Upper lobe of left lung (tissue), 6 donors: ENCODE results near the gene SH3RF1. TPM values are rescaled to one million over a fixed set of nuclear protein-coding genes. Genes with fewer than 3 reads are reported as not detected.
A peak's percentile ranks its signal among the peaks of the same experiment; 100 is the strongest.

Experiments used
- ATAC-seq, 2 donors: fragments of 200-7000 bp; cut with Tn5 transposase; one replicate each; pipeline ENCODE4 v1.9.1; 2022; ENCODE audit warnings: mild to moderate bottlenecking in 2 of 2, moderate library complexity in 2 of 2; ENCODE audit not compliant: low FRiP score in 2 of 2
- DNase-seq, 2 donors: peaks; one replicate each; pipeline ENCODE4 v3.0.0-alpha.2; 2019 to 2020
- H3K27ac ChIP-seq, 4 donors: fragments of 200-600 bp; sonication (generic); one replicate each; pipeline ENCODE4 v1.5.1; 2016 to 2019
- H3K27me3 ChIP-seq, 4 donors: fragments of 200-600 bp; sonication (generic); one replicate each; pipeline ENCODE4 v1.5.1; 2017 to 2019
- H3K36me3 ChIP-seq, 4 donors: fragments of 200-600 bp; sonication (generic); one replicate each; pipeline ENCODE4 v1.5.1; 2016 to 2019
- H3K4me1 ChIP-seq, 4 donors: fragments of 200-600 bp; sonication (generic); one replicate each; pipeline ENCODE4 v1.5.1; 2018 to 2019
- H3K4me3 ChIP-seq, 4 donors: fragments of 200-600 bp; sonication (generic); one replicate each; pipeline ENCODE4 v1.5.1; 2017 to 2019; ENCODE audit warnings: mild to moderate bottlenecking in 2 of 4, moderate library complexity in 1 of 4
- H3K9me3 ChIP-seq, 4 donors: fragments of 200-600 bp; sonication (generic); one replicate each; pipeline ENCODE4 v1.5.1; 2018 to 2019
- EP300 ChIP-seq, 4 donors: sonication (generic); formaldehyde crosslinking; IDR thresholded peaks; one replicate each; pipeline ENCODE4 v1.5.1; 2017; ENCODE audit warnings: antibody characterized with exemption in 4 of 4, control low read depth in 2 of 4
- POLR2A ChIP-seq, 4 donors: fragments of 450-650 bp; IDR thresholded peaks; one replicate each; pipeline ENCODE4 v1.5.1; 2016 to 2017; ENCODE audit warnings: antibody characterized with exemption in 4 of 4, mild to moderate bottlenecking in 2 of 4
- POLR2AphosphoS5 ChIP-seq, 2 donors: sonication (generic); formaldehyde crosslinking; IDR thresholded peaks; one replicate each; pipeline ENCODE4 v1.5.1; 2017; ENCODE audit warnings: antibody characterized with exemption in 2 of 2
- WGBS, 2 donors: methylation state at CpG; one replicate each; pipeline ENCODE4 v1.1.5; 2017 to 2018; 5-methylcytosine and 5-hydroxymethylcytosine counted together
- total RNA-seq, 6 donors: library from RNA; depleted of rRNA in 4 of 6; stranded (reverse); fragments of >200 nt in 4 of 6; gene quantifications; one replicate each; pipeline versions ENCODE4 v1.1.0 to v1.2.1, GENCODE V29; 2016 to 2021
- TF ChIP-seq, protein P1 (sequence below), 6 experiments: fragments of 450-650 bp in 4 of 6; fragments of 200-600 bp in 2 of 6; sonication (generic) in 2 of 6; IDR thresholded peaks; one replicate each; pipeline ENCODE4 v1.5.1; 2016 to 2019; ENCODE audit warnings: antibody characterized with exemption in 6 of 6
- donor health status: DM: no; HTN: no; CAD: no; lungs with moderate emphysema.
- donor health status: DM: no; HTN: yes; CAD: no; lungs with severe emphysema.

SH3RF1 gene
- total RNA-seq, 6 donors from 2014 or later = 27.1 to 38.7 (median 34.3) TPM

DNA sequence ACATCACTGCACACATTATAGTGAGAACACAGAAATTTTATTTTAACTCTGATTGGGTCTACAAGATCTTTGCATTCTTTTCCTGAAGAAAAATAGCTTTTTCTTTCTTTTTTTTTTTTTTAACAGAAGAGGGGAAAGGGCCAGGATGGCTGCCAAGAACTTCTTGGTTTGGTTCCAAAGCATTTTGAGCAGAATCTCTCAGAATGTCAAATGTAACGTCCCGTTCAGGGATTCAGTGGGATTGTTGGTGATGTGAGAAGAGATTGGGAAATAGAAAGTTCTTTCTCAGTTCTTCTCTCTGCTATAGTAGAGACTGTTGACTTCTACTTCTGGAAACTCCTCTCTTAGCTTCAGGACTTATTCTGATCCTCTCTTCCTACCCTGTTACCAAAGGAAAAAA lies 189.8 kb downstream of the SH3RF1 start:
- Histone ChIP-seq H3K27ac (peak overlapping the region in 3 of 4 donors; percentile 68 to 80 (median 74)), H3K36me3 (no peaks in the 10 kb centered on the region), H3K9me3 (no peaks in the 10 kb centered on the region), H3K4me1 (peaks cover 14 to 21% (median 21%) of the 10 kb centered on the region in 4 donors), H3K27me3 (no peaks in the 10 kb centered on the region), H3K4me3 (no peak overlapping the region)
- ATAC-seq (peak in 1 of 2 donors; percentile 47), DNase-seq (no peak)
- WGBS, 2 donors = 1 to 2% methylated on average over 2 of the region's 2 CpGs
- TF ChIP-seq EP300 (IDR thresholded peaks at IDR 0.05) = no peak

DNA sequence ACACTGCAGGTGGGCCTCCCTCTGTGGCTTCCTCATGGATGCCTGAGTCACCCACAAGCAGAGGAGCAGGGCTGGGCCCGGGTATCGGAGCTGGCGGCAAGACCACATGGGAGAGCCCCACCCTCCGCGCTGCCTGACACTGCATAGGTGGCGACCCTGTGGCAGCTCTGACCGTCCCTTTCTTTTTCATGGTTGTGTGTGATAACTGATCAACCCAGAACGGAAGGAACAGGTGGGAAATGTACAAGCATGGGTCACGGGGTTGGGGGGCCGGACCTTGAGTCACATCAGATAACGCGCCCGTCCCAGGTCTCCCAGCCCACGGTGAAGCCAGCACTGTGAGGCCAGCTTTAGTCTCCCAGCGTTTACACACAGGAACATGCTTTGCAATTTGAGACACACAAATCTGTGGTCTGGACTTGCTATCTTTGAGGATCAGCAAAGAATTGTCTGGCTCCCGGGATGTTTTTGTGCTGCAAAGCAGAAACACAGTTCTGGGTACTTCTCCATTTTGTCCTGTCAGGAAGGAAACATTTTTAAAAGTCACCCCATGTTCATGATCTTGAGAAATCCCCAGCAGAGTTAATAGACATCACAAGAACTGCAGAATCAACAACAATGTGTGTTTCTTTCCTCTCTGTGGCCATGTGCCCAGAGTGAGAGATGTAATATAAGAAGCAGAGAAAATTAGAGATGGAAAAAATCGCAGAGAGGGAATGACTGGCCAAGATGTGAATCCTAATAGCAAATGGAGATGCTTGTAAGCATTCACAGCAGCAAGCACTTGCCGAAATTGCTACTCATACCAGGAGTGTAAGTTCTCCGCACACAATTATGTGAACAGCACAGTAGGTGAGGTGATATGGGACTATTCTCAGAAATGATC lies 190.6 kb downstream of the SH3RF1 start:
- ATAC-seq = peak; percentile 59 to 76
- H3K4me3 ChIP-seq = peak overlapping the region in 2 of 4 donors; percentile 14 to 26

DNA sequence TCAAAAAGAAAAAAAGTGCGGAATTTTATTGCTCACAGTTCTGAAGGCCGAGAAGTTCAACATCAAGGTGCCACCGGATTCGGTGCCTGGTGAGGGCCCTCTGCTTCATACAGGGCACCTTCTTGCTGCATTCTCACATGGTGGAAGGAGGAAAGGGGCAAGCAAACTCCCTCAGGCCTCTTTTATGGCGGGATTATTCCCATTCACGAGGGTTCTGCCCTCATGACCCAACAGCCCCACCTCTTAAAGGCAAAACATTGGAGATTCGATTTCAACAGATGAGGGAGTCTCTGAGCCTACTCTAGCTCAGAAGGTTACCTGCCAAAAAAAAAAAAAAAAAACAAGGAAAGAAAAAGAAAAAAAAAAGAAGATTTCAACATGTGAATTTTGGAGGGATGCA lies 196.6 kb downstream of the SH3RF1 start:
- 88 to 93% methylated on average over 7 of the region's 7 CpGs for whole genome bisulfite sequencing, 2 donors
- no peak for TF ChIP-seq POLR2AphosphoS5 (IDR thresholded peaks at IDR 0.05)
- TF ChIP-seq EP300 (IDR thresholded peaks at IDR 0.05) = no peak
- ATAC-seq = no peak
- H3K4me3 ChIP-seq = no peak overlapping the region
- H3K36me3 ChIP-seq = no peaks in the 10 kb centered on the region
- no peak for DNase-seq
- H3K9me3 ChIP-seq = no peaks in the 10 kb centered on the region
- peaks cover 0 to 11% (median 0%) of the 10 kb centered on the region in 4 donors for H3K4me1 ChIP-seq
- H3K27me3 ChIP-seq = no peaks in the 10 kb centered on the region
- H3K27ac ChIP-seq = no peak overlapping the region

More for the DNA sequence above, 190.6 kb downstream of the SH3RF1 start:
- peak in 1 of 2 donors; percentile 57 for DNase-seq
- H3K27me3 ChIP-seq = no peaks in the 10 kb centered on the region
- WGBS, 2 donors = 21 to 23% methylated on average over 17 to 18 of the region's 19 CpGs
- H3K36me3 ChIP-seq = no peaks in the 10 kb centered on the region
- no peaks in the 10 kb centered on the region for H3K9me3 ChIP-seq
- no peak for TF ChIP-seq POLR2A (IDR thresholded peaks at IDR 0.05)
- TF ChIP-seq, protein P1, sequence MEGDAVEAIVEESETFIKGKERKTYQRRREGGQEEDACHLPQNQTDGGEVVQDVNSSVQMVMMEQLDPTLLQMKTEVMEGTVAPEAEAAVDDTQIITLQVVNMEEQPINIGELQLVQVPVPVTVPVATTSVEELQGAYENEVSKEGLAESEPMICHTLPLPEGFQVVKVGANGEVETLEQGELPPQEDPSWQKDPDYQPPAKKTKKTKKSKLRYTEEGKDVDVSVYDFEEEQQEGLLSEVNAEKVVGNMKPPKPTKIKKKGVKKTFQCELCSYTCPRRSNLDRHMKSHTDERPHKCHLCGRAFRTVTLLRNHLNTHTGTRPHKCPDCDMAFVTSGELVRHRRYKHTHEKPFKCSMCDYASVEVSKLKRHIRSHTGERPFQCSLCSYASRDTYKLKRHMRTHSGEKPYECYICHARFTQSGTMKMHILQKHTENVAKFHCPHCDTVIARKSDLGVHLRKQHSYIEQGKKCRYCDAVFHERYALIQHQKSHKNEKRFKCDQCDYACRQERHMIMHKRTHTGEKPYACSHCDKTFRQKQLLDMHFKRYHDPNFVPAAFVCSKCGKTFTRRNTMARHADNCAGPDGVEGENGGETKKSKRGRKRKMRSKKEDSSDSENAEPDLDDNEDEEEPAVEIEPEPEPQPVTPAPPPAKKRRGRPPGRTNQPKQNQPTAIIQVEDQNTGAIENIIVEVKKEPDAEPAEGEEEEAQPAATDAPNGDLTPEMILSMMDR (IDR thresholded peaks at IDR 0.05) = no peak
- TF ChIP-seq EP300 (IDR thresholded peaks at IDR 0.05) = no peak
- peak in 1 of 2 donors; percentile 21 for TF ChIP-seq POLR2AphosphoS5 (IDR thresholded peaks at IDR 0.05)
- H3K27ac ChIP-seq = peak overlapping the region; percentile 54 to 80 (median 71)
- H3K4me1 ChIP-seq = peaks cover 14 to 21% (median 21%) of the 10 kb centered on the region in 4 donors

DNA sequence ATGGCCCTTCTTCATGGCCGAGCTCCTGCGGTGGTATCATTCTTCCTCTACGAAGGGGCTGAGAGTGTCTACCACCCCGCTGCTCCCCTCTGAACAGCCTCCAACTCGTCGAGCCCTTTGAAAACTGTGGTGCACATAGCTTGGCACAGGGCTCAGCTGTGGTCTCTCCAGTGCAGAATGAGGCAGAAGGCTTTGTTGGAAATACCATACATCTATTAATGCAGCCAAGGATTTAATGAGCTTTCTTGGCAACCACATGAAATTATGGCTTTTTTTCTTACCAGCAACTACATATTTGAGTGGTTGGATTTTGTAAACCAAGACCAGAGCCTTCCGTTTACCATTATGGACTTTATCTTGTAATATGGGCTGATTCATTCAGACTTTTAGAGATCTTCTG lies 199.0 kb downstream of the SH3RF1 start:
- H3K27me3 ChIP-seq = no peaks in the 10 kb centered on the region

DNA sequence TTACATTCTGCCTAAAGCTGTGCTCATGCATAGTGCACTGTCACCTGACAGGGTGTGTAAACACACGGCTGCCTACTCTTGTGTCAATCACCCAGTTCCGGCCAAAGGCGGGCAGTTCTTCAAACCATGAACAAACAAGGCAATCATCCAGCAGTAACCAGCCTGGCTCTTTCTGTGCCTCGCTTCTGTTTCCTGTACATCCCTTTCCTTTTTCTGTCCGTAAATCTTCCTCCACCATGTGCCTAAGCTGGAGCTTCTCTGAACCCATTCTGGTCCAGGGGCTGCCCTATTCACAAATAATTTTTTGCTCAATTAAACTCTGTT lies 199.9 kb downstream of the SH3RF1 start:
- no peak for TF ChIP-seq POLR2A (IDR thresholded peaks at IDR 0.05)
- TF ChIP-seq EP300 (IDR thresholded peaks at IDR 0.05) = no peak
- TF ChIP-seq, protein P1 (IDR thresholded peaks at IDR 0.05) = no peak
- TF ChIP-seq POLR2AphosphoS5 (IDR thresholded peaks at IDR 0.05) = no peak
- peak; percentile 34 to 56 for ATAC-seq

More for the DNA sequence above, 199.0 kb downstream of the SH3RF1 start:
- 80 to 82% methylated on average over 6 of the region's 7 CpGs for WGBS, 2 donors
- Histone ChIP-seq H3K27ac (no peak overlapping the region), H3K36me3 (no peaks in the 10 kb centered on the region), H3K4me1 (peaks cover 0 to 11% (median 0%) of the 10 kb centered on the region in 4 donors), H3K4me3 (no peak overlapping the region), H3K9me3 (no peaks in the 10 kb centered on the region)
- DNase-seq (no peak), ATAC-seq (no peak)
- TF ChIP-seq POLR2A (IDR thresholded peaks at IDR 0.05) (no peak), POLR2AphosphoS5 (IDR thresholded peaks at IDR 0.05) (no peak), EP300 (IDR thresholded peaks at IDR 0.05) (no peak)
- TF ChIP-seq, protein P1 (IDR thresholded peaks at IDR 0.05) = no peak

More for the DNA sequence above, 199.9 kb downstream of the SH3RF1 start:
- Histone ChIP-seq H3K36me3 (no peaks in the 10 kb centered on the region), H3K9me3 (no peaks in the 10 kb centered on the region), H3K27ac (peak overlapping the region in 3 of 4 donors; percentile 6 to 77 (median 67)), H3K4me1 (peaks cover 0 to 11% (median 0%) of the 10 kb centered on the region in 4 donors), H3K27me3 (no peaks in the 10 kb centered on the region), H3K4me3 (no peak overlapping the region)
- WGBS, 2 donors = 64 to 68% methylated on average over 5 of the region's 5 CpGs
- DNase-seq = peak in 1 of 2 donors; percentile 70
